IMR-90 (cell line): Measurements from ENCODE around the gene PCDHGB3.

ENCODE experiments used
- BHLHE40 ChIP-seq: fragments of 150-350 bp; IDR thresholded peaks from 2 replicates; pipeline ENCODE4 v1.6.1; 2016; ENCODE audit warnings: mild to moderate bottlenecking, low read depth, low read length
- CEBPB ChIP-seq: IDR thresholded peaks from 2 replicates; pipeline ENCODE4 v1.6.1; 2012; ENCODE audit warnings: low read depth, low read length, improper control_type of control experiment
- CHD1 ChIP-seq: IDR thresholded peaks from 2 replicates; pipeline ENCODE4 v1.6.1; 2012; ENCODE audit warnings: low read depth, low read length, improper control_type of control experiment
- CTCF ChIP-seq: conservative IDR thresholded peaks from 2 replicates; pipeline ENCODE4 v1.5.1; 2012; ENCODE audit warnings: mild to moderate bottlenecking, low read depth, low read length, improper control_type of control experiment
- FOS ChIP-seq: fragments of 150-350 bp; IDR thresholded peaks from 2 replicates; pipeline ENCODE4 v1.6.1; 2016; ENCODE audit warnings: low read depth, low read length
- MAFK ChIP-seq: IDR thresholded peaks from 2 replicates; pipeline ENCODE4 v1.6.1; 2012; ENCODE audit warnings: low read depth, low read length, improper control_type of control experiment
- MXI1 ChIP-seq: IDR thresholded peaks from 2 replicates; pipeline ENCODE4 v1.6.1; 2012; ENCODE audit warnings: low read depth, mild to moderate bottlenecking, low read length, moderate library complexity, borderline replicate concordance
- POLR2A ChIP-seq: IDR thresholded peaks from 2 replicates; pipeline ENCODE4 v1.6.1; 2012; ENCODE audit warnings: mild to moderate bottlenecking, low read depth, low read length
- RAD21 ChIP-seq: IDR thresholded peaks from 2 replicates; pipeline ENCODE4 v1.6.1; 2012; ENCODE audit warnings: low read length, improper control_type of control experiment
- RFX5 ChIP-seq: IDR thresholded peaks from 2 replicates; pipeline ENCODE4 v1.8.0; 2012; ENCODE audit warnings: low read depth, mild to moderate bottlenecking, low read length, moderate library complexity
- SMC3 ChIP-seq: fragments of 150-350 bp; IDR thresholded peaks from 2 replicates; pipeline ENCODE4 v1.6.1; 2016; ENCODE audit warnings: low read depth, mild to moderate bottlenecking, antibody characterized with exemption, low read length, moderate library complexity
- TF ChIP-seq, protein P1 (sequence below): fragments of 150-350 bp; IDR thresholded peaks from 2 replicates; pipeline ENCODE4 v1.6.1; 2016; ENCODE audit warnings: low read depth, mild to moderate bottlenecking, low read length, moderate library complexity, borderline replicate concordance

DNA sequence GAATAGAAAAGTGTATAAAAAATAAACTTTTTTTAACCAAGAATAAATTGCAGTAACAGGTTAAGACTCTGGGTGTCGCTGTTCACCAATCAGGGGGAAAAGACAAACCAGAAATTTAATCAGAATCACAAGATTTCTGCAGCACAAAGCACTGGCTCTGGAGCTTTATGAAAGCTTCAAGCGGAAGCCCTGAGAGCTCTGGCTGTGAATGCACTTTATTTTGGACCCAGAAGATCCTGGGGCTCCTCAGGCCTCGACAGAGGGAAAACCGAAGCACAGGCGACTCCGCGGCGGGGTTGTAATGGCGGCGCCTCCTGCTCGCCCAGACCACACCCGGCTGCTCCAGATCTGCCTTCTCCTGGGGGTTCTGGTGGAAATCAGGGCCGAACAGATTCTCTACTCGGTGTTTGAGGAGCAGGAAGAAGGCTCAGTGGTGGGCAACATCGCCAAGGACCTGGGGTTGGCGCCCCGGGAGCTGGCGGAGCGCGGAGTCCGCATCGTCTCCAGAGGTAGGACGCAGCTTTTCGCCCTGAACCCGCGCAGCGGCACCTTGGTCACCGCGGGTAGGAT, 15.1 kb upstream of the PCDHGB3 start, which contains the start of gene PCDHGA4:
- no peak for TF ChIP-seq BHLHE40
- TF ChIP-seq CTCF, result peak; percentile 63
- TF ChIP-seq POLR2A, result no peak
- TF ChIP-seq MAFK, result no peak
- TF ChIP-seq FOS, result no peak
- TF ChIP-seq CEBPB, result no peak
- no peak for TF ChIP-seq RFX5
- no peak for TF ChIP-seq CHD1
- TF ChIP-seq MXI1, result no peak
- peak; percentile 36 for TF ChIP-seq RAD21
- TF ChIP-seq SMC3, result no peak
- TF ChIP-seq, protein P1, sequence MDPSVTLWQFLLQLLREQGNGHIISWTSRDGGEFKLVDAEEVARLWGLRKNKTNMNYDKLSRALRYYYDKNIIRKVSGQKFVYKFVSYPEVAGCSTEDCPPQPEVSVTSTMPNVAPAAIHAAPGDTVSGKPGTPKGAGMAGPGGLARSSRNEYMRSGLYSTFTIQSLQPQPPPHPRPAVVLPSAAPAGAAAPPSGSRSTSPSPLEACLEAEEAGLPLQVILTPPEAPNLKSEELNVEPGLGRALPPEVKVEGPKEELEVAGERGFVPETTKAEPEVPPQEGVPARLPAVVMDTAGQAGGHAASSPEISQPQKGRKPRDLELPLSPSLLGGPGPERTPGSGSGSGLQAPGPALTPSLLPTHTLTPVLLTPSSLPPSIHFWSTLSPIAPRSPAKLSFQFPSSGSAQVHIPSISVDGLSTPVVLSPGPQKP, result no peak
